SK-N-SH (cell line): Measurements from ENCODE around the gene COL20A1. TPM values are rescaled to one million over a fixed set of nuclear protein-coding genes. Genes with fewer than 3 reads are reported as not detected.

Experiments
- CTCF ChIA-PET: fragments of 300-600, 350-600 bp; formaldehyde crosslinking; extraction: SDS; loops from one replicate; lab custom pipeline; 2021; lab: Yijun Ruan, JAX
- POLR2A ChIA-PET: fragments of 350-600 bp; sonication (Branson Sonifier 250); formaldehyde crosslinking; extraction: SDS; loops from one replicate; lab custom pipeline; 2020; ENCODE audit warnings: antibody characterized with exemption, inconsistent platforms; lab: Yijun Ruan, JAX
- DNase-seq: peaks from one replicate; pipeline ENCODE4 v3.0.0; 2012
- H2AFZ ChIP-seq: fragments of 200-600 bp; sonication (generic); 2 replicates; pipeline ENCODE4 v1.8.1; 2016; ENCODE audit warnings: antibody characterized with exemption, mild to moderate bottlenecking, low read depth
- H3F3A ChIP-seq: fragments of 200-600 bp; sonication (generic); replicated peaks from 2 replicates; pipeline ENCODE3; 2016; ENCODE audit warnings: antibody characterized with exemption, mild to moderate bottlenecking; ENCODE audit not compliant: insufficient read depth
- H3K27ac ChIP-seq, 2 experiments: fragments of 200-500 bp in 1 of 2; fragments of 200-600 bp in 1 of 2; sonication (Bioruptor generic) in 1 of 2; sonication (generic), shearing (Covaris generic) in 1 of 2; 2 replicates each; pipeline versions ENCODE4 v1.5.1 to v1.6.1; 2014 to 2016; ENCODE audit warnings: low read depth in 2 of 2, inconsistent platforms in 1 of 2, low read length in 1 of 2, mild to moderate bottlenecking in 1 of 2, mixed read lengths in 1 of 2
- H3K27me3 ChIP-seq: fragments of 200-600 bp; sonication (generic), shearing (Covaris generic); 2 replicates; pipeline ENCODE4 v1.6.1; 2016; ENCODE audit warnings: mixed run types; ENCODE audit not compliant: insufficient read depth
- H3K36me3 ChIP-seq, 2 experiments: fragments of 200-500 bp in 1 of 2; fragments of 200-600 bp in 1 of 2; sonication (Bioruptor generic) in 1 of 2; sonication (generic) in 1 of 2; replicated peaks in 1 of 2; 2 replicates each; pipeline versions ENCODE3 to v1.5.1; 2014 to 2016; ENCODE audit warnings: low read length in 1 of 2, mild to moderate bottlenecking in 1 of 2; ENCODE audit not compliant: insufficient read depth in 2 of 2, control insufficient read depth in 1 of 2
- H3K4me1 ChIP-seq, 2 experiments: fragments of 200-500 bp in 1 of 2; fragments of 200-600 bp in 1 of 2; sonication (Bioruptor generic) in 1 of 2; sonication (generic), shearing (Covaris generic) in 1 of 2; 2 replicates each; pipeline versions ENCODE4 v1.5.1 to v1.6.1; 2014 to 2016; ENCODE audit warnings: low read depth in 1 of 2, low read length in 1 of 2, mixed run types in 1 of 2; ENCODE audit not compliant: insufficient read depth in 2 of 2, control insufficient read depth in 1 of 2
- H3K4me2 ChIP-seq: fragments of 200-600 bp; sonication (generic), shearing (Covaris generic); 2 replicates; pipeline ENCODE4 v1.6.1; 2017; ENCODE audit warnings: mixed run types
- H3K4me3 ChIP-seq, 2 experiments: fragments of 200-500 bp in 1 of 2; fragments of 200-600 bp in 1 of 2; sonication (Bioruptor generic) in 1 of 2; sonication (generic), shearing (Covaris generic) in 1 of 2; 2 replicates each; pipeline versions ENCODE4 v1.5.1 to v1.8.1; 2014 to 2016; ENCODE audit warnings: low read depth in 2 of 2, inconsistent platforms in 1 of 2, low read length in 1 of 2, mild to moderate bottlenecking in 1 of 2, mixed read lengths in 1 of 2, moderate library complexity in 1 of 2
- H3K79me2 ChIP-seq: fragments of 200-600 bp; sonication (generic); 2 replicates; pipeline ENCODE4 v1.8.1; 2017; ENCODE audit warnings: mild to moderate bottlenecking; ENCODE audit not compliant: insufficient read depth
- H3K9ac ChIP-seq: fragments of 200-600 bp; sonication (generic); 2 replicates; pipeline ENCODE4 v1.6.1; 2017; ENCODE audit warnings: mixed run types
- H3K9me2 ChIP-seq: fragments of 200-600 bp; sonication (generic); 2 replicates; pipeline ENCODE4 v1.6.1; 2017; ENCODE audit warnings: mixed run types
- H3K9me3 ChIP-seq: fragments of 200-600 bp; sonication (generic); 2 replicates; pipeline ENCODE4 v1.6.1; 2017; ENCODE audit warnings: mixed run types, mild to moderate bottlenecking, moderate library complexity
- H4K20me1 ChIP-seq: fragments of 200-600 bp; sonication (generic); 2 replicates; pipeline ENCODE4 v1.6.1; 2017; ENCODE audit warnings: mild to moderate bottlenecking, mixed run types; ENCODE audit not compliant: insufficient read depth
- EP300 ChIP-seq, 2 experiments: IDR thresholded peaks; 2 replicates each; pipeline versions ENCODE4 v1.4.0 to v1.6.1; 2012; ENCODE audit warnings: borderline replicate concordance in 1 of 2, low read depth in 1 of 2, low read length in 1 of 2
- EZH2phosphoT487 ChIP-seq: fragments of 200-600 bp; sonication (generic); IDR thresholded peaks from 2 replicates; pipeline ENCODE4 v1.6.1; 2017; ENCODE audit warnings: low read depth, mixed run types, mild to moderate bottlenecking, antibody characterized with exemption, moderate library complexity, borderline replicate concordance
- FOSL2 ChIP-seq: IDR thresholded peaks from 2 replicates; pipeline ENCODE4 v1.4.0; 2012; ENCODE audit warnings: low read depth, mild to moderate bottlenecking, moderate library complexity, borderline replicate concordance
- FOXJ3 ChIP-seq: sonication (generic); formaldehyde crosslinking; IDR thresholded peaks from 2 replicates; pipeline ENCODE4 v1.5.1; 2020; ENCODE audit warnings: mild to moderate bottlenecking, missing genetic modification reagents
- GABPA ChIP-seq: IDR thresholded peaks from 2 replicates; pipeline ENCODE4 v1.4.0; 2012; ENCODE audit warnings: low read depth, mild to moderate bottlenecking
- GATA2 ChIP-seq: sonication (generic); formaldehyde crosslinking; IDR thresholded peaks from 2 replicates; pipeline ENCODE4 v1.5.0; 2020; ENCODE audit warnings: mild to moderate bottlenecking, missing genetic modification reagents
- MXI1 ChIP-seq: IDR thresholded peaks from 2 replicates; pipeline ENCODE4 v1.6.1; 2012; ENCODE audit warnings: mild to moderate bottlenecking, low read depth, low read length, improper control_type of control experiment
- NRF1 ChIP-seq: IDR thresholded peaks from 2 replicates; pipeline ENCODE4 v1.6.1; 2012; ENCODE audit warnings: low read depth, mild to moderate bottlenecking, low read length
- RXRA ChIP-seq: IDR thresholded peaks from 2 replicates; pipeline ENCODE4 v1.4.0; 2012; ENCODE audit warnings: low read depth, mild to moderate bottlenecking, borderline replicate concordance
- TCF12 ChIP-seq: IDR thresholded peaks from 2 replicates; pipeline ENCODE4 v1.4.0; 2012
- TEAD4 ChIP-seq: IDR thresholded peaks from 2 replicates; pipeline ENCODE4 v1.4.0; 2012; ENCODE audit warnings: mild to moderate bottlenecking, borderline replicate concordance; ENCODE audit not compliant: insufficient read depth
- USF2 ChIP-seq: fragments of 150-350 bp; IDR thresholded peaks from 2 replicates; pipeline ENCODE4 v1.6.1; 2017; ENCODE audit warnings: antibody characterized with exemption, low read length, low read depth, borderline replicate concordance
- YY1 ChIP-seq: IDR thresholded peaks from 2 replicates; pipeline ENCODE4 v1.4.0; 2012; ENCODE audit warnings: low read depth, mild to moderate bottlenecking
- WGBS: methylation state at CpG from one replicate; pipeline ENCODE4 v1.1.6; 2017; ENCODE audit warnings: low lambda C conversion rate; 5-methylcytosine and 5-hydroxymethylcytosine counted together
- polyA plus RNA-seq, 3 experiments: library from polyadenylated mRNA; depleted of rRNA; stranded (reverse); fragments of >200 nt; gene quantifications; 2 replicates each; pipeline ENCODE4 v1.2.3, GENCODE V29; 2012
- TF ChIP-seq, protein P1 (sequence below): IDR thresholded peaks from 2 replicates; pipeline ENCODE4; 2012
- TF ChIP-seq, protein P2 (sequence below): IDR thresholded peaks from 2 replicates; pipeline ENCODE4 v1.6.1; 2012; ENCODE audit warnings: mild to moderate bottlenecking, low read depth, low read length, moderate library complexity

Gene COL20A1
- polyA plus RNA-seq, 1 of the 3 experiments (the other 2 are of a cell fraction), result not detected

DNA sequence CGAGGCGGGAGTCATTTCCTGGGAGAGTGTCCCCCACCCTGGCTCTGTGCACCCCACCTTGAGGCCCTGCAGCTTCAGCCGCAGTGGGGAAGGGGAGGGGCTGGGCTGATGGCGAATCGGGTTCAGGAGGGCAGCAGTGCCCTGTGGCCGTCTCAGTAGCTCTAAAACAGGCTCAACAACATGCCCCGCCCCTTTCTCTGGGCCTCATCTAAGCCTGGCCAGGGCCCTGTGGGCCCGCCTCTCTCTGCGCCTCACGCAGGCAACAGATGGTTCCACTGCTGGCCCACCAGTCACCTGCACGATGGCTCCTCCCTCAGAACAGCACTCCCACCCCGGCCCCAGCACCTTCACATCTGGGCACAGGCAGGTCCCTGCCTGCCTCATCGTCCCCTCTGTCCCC lies 38.0 kb downstream of the COL20A1 start:
- Histone ChIP-seq H3K9ac (no peak overlapping the region), H3K4me3 (no peak overlapping the region), H3K36me3 (no peaks in the 10 kb centered on the region)
- TF ChIP-seq YY1, result no peak
- TF ChIP-seq FOSL2, result no peak
- TF ChIP-seq, protein P1, sequence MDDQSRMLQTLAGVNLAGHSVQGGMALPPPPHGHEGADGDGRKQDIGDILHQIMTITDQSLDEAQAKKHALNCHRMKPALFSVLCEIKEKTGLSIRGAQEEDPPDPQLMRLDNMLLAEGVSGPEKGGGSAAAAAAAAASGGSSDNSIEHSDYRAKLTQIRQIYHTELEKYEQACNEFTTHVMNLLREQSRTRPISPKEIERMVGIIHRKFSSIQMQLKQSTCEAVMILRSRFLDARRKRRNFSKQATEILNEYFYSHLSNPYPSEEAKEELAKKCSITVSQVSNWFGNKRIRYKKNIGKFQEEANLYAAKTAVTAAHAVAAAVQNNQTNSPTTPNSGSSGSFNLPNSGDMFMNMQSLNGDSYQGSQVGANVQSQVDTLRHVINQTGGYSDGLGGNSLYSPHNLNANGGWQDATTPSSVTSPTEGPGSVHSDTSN, result no peak
- TF ChIP-seq EZH2phosphoT487, result no peak
- TF ChIP-seq TCF12, result no peak
- TF ChIP-seq GABPA, result no peak
- no peak for TF ChIP-seq MXI1
- no peak for TF ChIP-seq NRF1
- TF ChIP-seq GATA2, result no peak
- TF ChIP-seq TEAD4, result no peak
- TF ChIP-seq EP300 (IDR thresholded peaks at IDR 0.05; ENCODE audit: borderline replicate concordance in 1 of 2, low read depth in 1 of 2, low read length in 1 of 2), result no peak
- no peak for TF ChIP-seq USF2
- no peak for TF ChIP-seq RXRA
- TF ChIP-seq FOXJ3 (CRISPR knock-in tag), result no peak
- TF ChIP-seq, protein P2, sequence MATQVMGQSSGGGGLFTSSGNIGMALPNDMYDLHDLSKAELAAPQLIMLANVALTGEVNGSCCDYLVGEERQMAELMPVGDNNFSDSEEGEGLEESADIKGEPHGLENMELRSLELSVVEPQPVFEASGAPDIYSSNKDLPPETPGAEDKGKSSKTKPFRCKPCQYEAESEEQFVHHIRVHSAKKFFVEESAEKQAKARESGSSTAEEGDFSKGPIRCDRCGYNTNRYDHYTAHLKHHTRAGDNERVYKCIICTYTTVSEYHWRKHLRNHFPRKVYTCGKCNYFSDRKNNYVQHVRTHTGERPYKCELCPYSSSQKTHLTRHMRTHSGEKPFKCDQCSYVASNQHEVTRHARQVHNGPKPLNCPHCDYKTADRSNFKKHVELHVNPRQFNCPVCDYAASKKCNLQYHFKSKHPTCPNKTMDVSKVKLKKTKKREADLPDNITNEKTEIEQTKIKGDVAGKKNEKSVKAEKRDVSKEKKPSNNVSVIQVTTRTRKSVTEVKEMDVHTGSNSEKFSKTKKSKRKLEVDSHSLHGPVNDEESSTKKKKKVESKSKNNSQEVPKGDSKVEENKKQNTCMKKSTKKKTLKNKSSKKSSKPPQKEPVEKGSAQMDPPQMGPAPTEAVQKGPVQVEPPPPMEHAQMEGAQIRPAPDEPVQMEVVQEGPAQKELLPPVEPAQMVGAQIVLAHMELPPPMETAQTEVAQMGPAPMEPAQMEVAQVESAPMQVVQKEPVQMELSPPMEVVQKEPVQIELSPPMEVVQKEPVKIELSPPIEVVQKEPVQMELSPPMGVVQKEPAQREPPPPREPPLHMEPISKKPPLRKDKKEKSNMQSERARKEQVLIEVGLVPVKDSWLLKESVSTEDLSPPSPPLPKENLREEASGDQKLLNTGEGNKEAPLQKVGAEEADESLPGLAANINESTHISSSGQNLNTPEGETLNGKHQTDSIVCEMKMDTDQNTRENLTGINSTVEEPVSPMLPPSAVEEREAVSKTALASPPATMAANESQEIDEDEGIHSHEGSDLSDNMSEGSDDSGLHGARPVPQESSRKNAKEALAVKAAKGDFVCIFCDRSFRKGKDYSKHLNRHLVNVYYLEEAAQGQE, result no peak
- TF ChIP-seq, all 33 proteins: peak for 0
- 54% methylated on average over 9 of the region's 13 CpGs for WGBS
- Histone ChIP-seq H3K4me2 (no peak overlapping the region), H3K9me2 (no peaks in the 10 kb centered on the region), H3K79me2 (no peaks in the 10 kb centered on the region), H2AFZ (no peak overlapping the region), H3K27ac (no peak overlapping the region), H4K20me1 (no peaks in the 10 kb centered on the region), H3K4me1 (peaks cover 0 to 3% of the 10 kb centered on the region in 2 experiments; a peak in 1 of 4 replicates), H3K27me3 (no peaks in the 10 kb centered on the region), H3K9me3 (no peaks in the 10 kb centered on the region), H3F3A (no peaks in the 10 kb centered on the region)
- POLR2A ChIA-PET, result no interaction called here
- CTCF ChIA-PET, result interaction anchor here (1.2 to 4.0 kb wide), 3 partner anchors 22 to 148 kb away, joined by 3 to 28 read pairs (median 5); no protein-coding TSS in a partner anchor
- DNase-seq, result no peak
